WTC11 (cell line): ENCODE measurements around the gene SMC3. TPM values are rescaled to one million over a fixed set of nuclear protein-coding genes. Genes with fewer than 3 reads are reported as not detected.

Source experiments
- ATAC-seq: fragments of 200-7000 bp; cut with Tn5 transposase; 2 replicates; pipeline ENCODE4 v1.10.0; 2021; ENCODE audit warnings: mild to moderate bottlenecking, moderate library complexity
- CTCF ChIA-PET: fragments of 300-600 bp; sonication (Branson Sonifier 250); formaldehyde crosslinking; loops from one replicate; lab custom pipeline; 2021; ENCODE audit warnings: antibody characterized with exemption; lab: Charles Lee
- POLR2A ChIA-PET: fragments of 350-600 bp; sonication (Branson Sonifier 250); formaldehyde crosslinking; loops from one replicate; lab custom pipeline; 2021; ENCODE audit warnings: antibody characterized with exemption; lab: Charles Lee
- DNase-seq: peaks from one replicate; pipeline ENCODE4 v3.0.0; 2021; ENCODE audit warnings: low spot score
- H3K27ac Mint-ChIP-seq: 2 replicates; pipeline ENCODE4 v1.8.0; 2021; ENCODE audit warnings: mixed read lengths
- H3K27me3 Mint-ChIP-seq: 2 replicates; pipeline ENCODE4 v1.8.0; 2021; ENCODE audit warnings: low read depth, mild to moderate bottlenecking, moderate library complexity, mixed read lengths
- H3K36me3 Mint-ChIP-seq: 2 replicates; pipeline ENCODE4 v1.8.0; 2021; ENCODE audit warnings: mixed read lengths
- H3K4me1 Mint-ChIP-seq: 2 replicates; pipeline ENCODE4 v1.8.0; 2022; ENCODE audit warnings: mixed read lengths
- H3K4me3 Mint-ChIP-seq: 2 replicates; pipeline ENCODE4 v1.8.0; 2021; ENCODE audit warnings: mild to moderate bottlenecking, moderate library complexity, mixed read lengths
- H3K9me3 Mint-ChIP-seq: 2 replicates; pipeline ENCODE4 v1.8.0; 2021; ENCODE audit warnings: mixed read lengths
- ATF6 ChIP-seq: sonication (generic); formaldehyde crosslinking; IDR thresholded peaks from 2 replicates; pipeline ENCODE4 v1.8.1; 2023; ENCODE audit warnings: mild to moderate bottlenecking, missing genetic modification reagents
- CBFB ChIP-seq: sonication (generic); formaldehyde crosslinking; IDR thresholded peaks from 2 replicates; pipeline ENCODE4 v1.8.1; 2022; ENCODE audit warnings: mild to moderate bottlenecking, low read depth, missing genetic modification reagents
- E2F1 ChIP-seq: sonication (generic); formaldehyde crosslinking; IDR thresholded peaks from 2 replicates; pipeline ENCODE4 v1.8.0; 2022; ENCODE audit warnings: mild to moderate bottlenecking, missing genetic modification reagents
- EMX1 ChIP-seq: fragments of 250-450 bp; sonication (Bioruptor Pico); IDR thresholded peaks from 2 replicates; pipeline ENCODE4 v1.8.0; 2021; ENCODE audit warnings: mild to moderate bottlenecking
- ESRRA ChIP-seq: sonication (generic); formaldehyde crosslinking; IDR thresholded peaks from 2 replicates; pipeline ENCODE4 v1.8.1; 2022; ENCODE audit warnings: mild to moderate bottlenecking, missing genetic modification reagents, borderline replicate concordance
- HMGXB4 ChIP-seq: sonication (generic); formaldehyde crosslinking; IDR thresholded peaks from 2 replicates; pipeline ENCODE4 v1.8.1; 2023; ENCODE audit warnings: mild to moderate bottlenecking, moderate library complexity, missing genetic modification reagents
- JUN ChIP-seq: sonication (generic); formaldehyde crosslinking; IDR thresholded peaks from 2 replicates; pipeline ENCODE4 v1.8.0; 2023; ENCODE audit warnings: mild to moderate bottlenecking, missing genetic modification reagents
- KAT7 ChIP-seq: sonication (generic); formaldehyde crosslinking; IDR thresholded peaks from 2 replicates; pipeline ENCODE4 v1.8.1; 2023; ENCODE audit warnings: missing genetic modification reagents, mild to moderate bottlenecking, borderline replicate concordance
- MYBL2 ChIP-seq: sonication (generic); formaldehyde crosslinking; IDR thresholded peaks from 2 replicates; pipeline ENCODE4 v1.8.1; 2023; ENCODE audit warnings: mild to moderate bottlenecking, moderate library complexity, missing genetic modification reagents
- NFE2L1 ChIP-seq: sonication (generic); formaldehyde crosslinking; IDR thresholded peaks from 2 replicates; pipeline ENCODE4 v1.8.1; 2023; ENCODE audit warnings: missing genetic modification reagents
- PRDM15 ChIP-seq: sonication (generic); formaldehyde crosslinking; IDR thresholded peaks from 2 replicates; pipeline ENCODE4 v1.8.0; 2022; ENCODE audit warnings: missing genetic modification reagents
- PREB ChIP-seq: sonication (generic); formaldehyde crosslinking; IDR thresholded peaks from 2 replicates; pipeline ENCODE4 v1.8.1; 2022; ENCODE audit warnings: mild to moderate bottlenecking, missing genetic modification reagents, moderate library complexity, borderline replicate concordance
- SMAD3 ChIP-seq: sonication (generic); formaldehyde crosslinking; IDR thresholded peaks from 2 replicates; pipeline ENCODE4 v1.8.0; 2022; ENCODE audit warnings: missing genetic modification reagents, mild to moderate bottlenecking, borderline replicate concordance
- SMAD4 ChIP-seq: sonication (generic); formaldehyde crosslinking; IDR thresholded peaks from 2 replicates; pipeline ENCODE4 v1.8.0; 2022; ENCODE audit warnings: mild to moderate bottlenecking, missing genetic modification reagents
- TP53 ChIP-seq: sonication (generic); formaldehyde crosslinking; IDR thresholded peaks from 2 replicates; pipeline ENCODE4 v1.8.1; 2023; ENCODE audit warnings: mild to moderate bottlenecking, missing genetic modification reagents
- ZNF232 ChIP-seq: sonication (generic); formaldehyde crosslinking; IDR thresholded peaks from 2 replicates; pipeline ENCODE4 v1.8.0; 2022; ENCODE audit warnings: mild to moderate bottlenecking, missing genetic modification reagents
- ZNF317 ChIP-seq: sonication (generic); formaldehyde crosslinking; IDR thresholded peaks from 2 replicates; pipeline ENCODE4 v1.8.1; 2023; ENCODE audit warnings: low read depth, mild to moderate bottlenecking, moderate library complexity, missing genetic modification reagents, borderline replicate concordance
- ZNF532 ChIP-seq: fragments of 250-450 bp; sonication (Bioruptor Pico); IDR thresholded peaks from 2 replicates; pipeline ENCODE4 v1.9.0; 2021; ENCODE audit warnings: mild to moderate bottlenecking, borderline replicate concordance
- total RNA-seq: library from RNA; stranded (reverse); gene quantifications from 3 replicates; pipeline ENCODE4 v1.2.3, GENCODE V29; 2021
- TF ChIP-seq, protein P1 (sequence below): fragments of 250-450 bp; sonication (Bioruptor Pico); IDR thresholded peaks from 2 replicates; pipeline ENCODE4 v1.9.0; 2021; ENCODE audit warnings: mild to moderate bottlenecking

SMC3 gene
- total RNA-seq, 1 experiment from 2014 or later = 71.0 TPM

DNA sequence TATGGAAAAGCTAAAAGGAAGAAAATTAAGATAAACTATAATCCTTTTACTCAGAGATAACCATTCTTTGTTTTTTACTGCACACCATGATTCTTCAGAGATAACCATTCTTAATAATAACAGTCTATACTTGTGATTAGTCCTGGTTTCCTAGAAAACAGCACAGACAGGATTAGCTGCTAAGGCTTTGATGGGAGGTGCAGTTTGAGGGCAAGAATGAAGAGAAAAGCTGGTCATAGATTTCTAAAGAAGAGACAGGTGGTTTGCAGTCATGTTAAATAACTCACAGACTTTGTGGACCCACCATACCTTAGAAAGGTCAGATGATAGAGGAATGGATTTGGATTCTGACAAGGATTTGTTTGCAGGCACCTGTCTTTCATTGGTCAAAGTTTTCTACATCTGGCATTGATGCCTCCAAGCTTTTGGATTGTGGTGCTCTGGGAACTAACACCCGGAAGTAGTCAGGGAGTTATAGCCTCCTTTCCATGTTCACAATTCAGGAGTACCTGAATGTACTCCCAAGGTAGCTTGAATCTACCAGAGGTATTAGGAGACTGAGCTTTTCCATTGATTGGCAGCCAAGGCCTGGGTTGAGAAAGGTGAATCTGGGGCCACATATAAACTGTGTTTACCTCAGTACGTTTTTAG, 3.7 kb downstream of the SMC3 start (continued):
- TF ChIP-seq HMGXB4 (no peak), ATF6 (CRISPR knock-in tag) (no peak), NFE2L1 (CRISPR knock-in tag) (no peak), PREB (CRISPR knock-in tag) (no peak)

DNA sequence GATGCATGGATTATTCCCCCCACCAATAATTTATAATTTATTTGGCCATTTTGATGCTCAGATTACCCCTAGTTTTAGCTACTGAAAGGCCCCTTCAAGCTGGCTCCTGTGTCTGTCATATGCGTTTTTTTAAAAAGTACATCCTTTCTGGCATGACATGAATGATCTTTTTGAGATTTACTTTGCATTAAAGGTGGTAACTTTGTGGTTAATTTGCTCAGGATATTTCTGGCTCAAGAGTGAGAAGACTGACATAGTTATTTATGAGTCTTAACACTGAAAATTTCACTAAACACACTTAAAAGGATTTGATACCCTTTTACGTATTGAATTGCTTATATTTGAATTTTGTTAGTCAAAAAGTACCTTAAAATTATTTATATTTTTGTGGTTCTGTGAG, 5.4 kb downstream of the SMC3 start:
- ATAC-seq (no peak), DNase-seq (no peak)
- Mint-ChIP-seq H3K9me3 (no peaks in the 10 kb centered on the region), H3K36me3 (peaks cover 28% of the 10 kb centered on the region), H3K27ac (no peak overlapping the region), H3K27me3 (no peaks in the 10 kb centered on the region), H3K4me3 (no peak overlapping the region), H3K4me1 (peaks cover 23% of the 10 kb centered on the region)
- POLR2A ChIA-PET = no interaction called here
- CTCF ChIA-PET = no interaction called here
- TF ChIP-seq ZNF317 (CRISPR knock-in tag) (no peak), JUN (CRISPR knock-in tag) (no peak), PRDM15 (no peak), CBFB (CRISPR knock-in tag) (no peak), EMX1 (CRISPR knock-in tag) (no peak), SMAD3 (CRISPR knock-in tag) (no peak), SMAD4 (CRISPR knock-in tag) (no peak), ESRRA (CRISPR knock-in tag) (no peak), E2F1 (CRISPR knock-in tag) (no peak), ZNF232 (CRISPR knock-in tag) (no peak), MYBL2 (CRISPR knock-in tag) (no peak), TP53 (CRISPR knock-in tag) (no peak), ZNF532 (CRISPR knock-in tag) (no peak), KAT7 (CRISPR knock-in tag) (no peak)
- TF ChIP-seq, protein P1, sequence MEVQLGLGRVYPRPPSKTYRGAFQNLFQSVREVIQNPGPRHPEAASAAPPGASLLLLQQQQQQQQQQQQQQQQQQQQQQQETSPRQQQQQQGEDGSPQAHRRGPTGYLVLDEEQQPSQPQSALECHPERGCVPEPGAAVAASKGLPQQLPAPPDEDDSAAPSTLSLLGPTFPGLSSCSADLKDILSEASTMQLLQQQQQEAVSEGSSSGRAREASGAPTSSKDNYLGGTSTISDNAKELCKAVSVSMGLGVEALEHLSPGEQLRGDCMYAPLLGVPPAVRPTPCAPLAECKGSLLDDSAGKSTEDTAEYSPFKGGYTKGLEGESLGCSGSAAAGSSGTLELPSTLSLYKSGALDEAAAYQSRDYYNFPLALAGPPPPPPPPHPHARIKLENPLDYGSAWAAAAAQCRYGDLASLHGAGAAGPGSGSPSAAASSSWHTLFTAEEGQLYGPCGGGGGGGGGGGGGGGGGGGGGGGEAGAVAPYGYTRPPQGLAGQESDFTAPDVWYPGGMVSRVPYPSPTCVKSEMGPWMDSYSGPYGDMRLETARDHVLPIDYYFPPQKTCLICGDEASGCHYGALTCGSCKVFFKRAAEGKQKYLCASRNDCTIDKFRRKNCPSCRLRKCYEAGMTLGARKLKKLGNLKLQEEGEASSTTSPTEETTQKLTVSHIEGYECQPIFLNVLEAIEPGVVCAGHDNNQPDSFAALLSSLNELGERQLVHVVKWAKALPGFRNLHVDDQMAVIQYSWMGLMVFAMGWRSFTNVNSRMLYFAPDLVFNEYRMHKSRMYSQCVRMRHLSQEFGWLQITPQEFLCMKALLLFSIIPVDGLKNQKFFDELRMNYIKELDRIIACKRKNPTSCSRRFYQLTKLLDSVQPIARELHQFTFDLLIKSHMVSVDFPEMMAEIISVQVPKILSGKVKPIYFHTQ = no peak
